Transverse colon (tissue), 4 donors: ENCODE results near the gene NUP50. TPM values are rescaled to one million over a fixed set of nuclear protein-coding genes. Genes with fewer than 3 reads are reported as not detected.

Experiments used
- DNase-seq: peaks from one replicate; pipeline ENCODE4 v3.0.0-alpha.2; 2019
- H3K27ac ChIP-seq, 4 donors: fragments of 200-600 bp; sonication (generic); 2 replicates each; pipeline ENCODE4 v1.5.1; 2016 to 2018; ENCODE audit warnings: inconsistent platforms in 4 of 4
- H3K27me3 ChIP-seq: fragments of 200-600 bp; sonication (generic); 2 replicates; pipeline ENCODE4 v1.5.1; 2017; ENCODE audit warnings: inconsistent platforms
- H3K36me3 ChIP-seq, 4 donors: fragments of 200-600 bp; sonication (generic); 2 replicates each; pipeline ENCODE4 v1.5.1; 2017 to 2019; ENCODE audit warnings: inconsistent platforms in 4 of 4
- H3K4me1 ChIP-seq, 4 donors: fragments of 200-600 bp; sonication (generic); 2 replicates each; pipeline ENCODE4 v1.5.1; 2017 to 2020; ENCODE audit warnings: inconsistent platforms in 4 of 4
- H3K4me3 ChIP-seq, 4 donors: fragments of 200-600 bp; sonication (generic); 1 replicate in 1 of 4; 2 replicates in 3 of 4; pipeline versions ENCODE4 v1.5.1 to v1.6.1; 2017 to 2019; ENCODE audit warnings: inconsistent platforms in 4 of 4
- H3K9me3 ChIP-seq, 2 donors: fragments of 200-600 bp; sonication (generic); 2 replicates each; pipeline ENCODE4 v1.5.1; 2017 to 2019; ENCODE audit warnings: inconsistent platforms in 2 of 2
- CTCF ChIP-seq, 5 experiments: fragments of 200-600 bp in 3 of 5; fragments of 450-650 bp in 2 of 5; sonication (generic) in 3 of 5; IDR thresholded peaks; 1 replicate in 2 of 5; 2 replicates in 3 of 5; pipeline ENCODE4 v1.5.1; 2016 to 2017; ENCODE audit warnings: antibody characterized with exemption in 5 of 5, inconsistent platforms in 3 of 5, mild to moderate bottlenecking in 2 of 5, moderate library complexity in 1 of 5
- EP300 ChIP-seq: sonication (generic); formaldehyde crosslinking; IDR thresholded peaks from one replicate; pipeline ENCODE4 v1.6.1; 2017; ENCODE audit warnings: antibody characterized with exemption, low read depth
- POLR2A ChIP-seq: fragments of 450-650 bp; IDR thresholded peaks from one replicate; pipeline ENCODE4 v1.6.1; 2016; ENCODE audit warnings: antibody characterized with exemption, mild to moderate bottlenecking, moderate library complexity
- POLR2AphosphoS5 ChIP-seq, 3 donors: sonication (generic); formaldehyde crosslinking; IDR thresholded peaks; one replicate each; pipeline ENCODE4 v1.6.1; 2016; ENCODE audit warnings: antibody characterized with exemption in 3 of 3
- WGBS, 2 donors: methylation state at CpG; one replicate each; pipeline ENCODE4 v1.1.5; 2018; ENCODE audit warnings: low coverage in 1 of 2; 5-methylcytosine and 5-hydroxymethylcytosine counted together
- in situ Hi-C, 4 donors: fragments of 200-750 bp; cut with MboI; loops; one replicate each; pipeline versions ENCODE4 v1.15.0 to v1.15.1; 2017; ENCODE audit warnings: low sequenced_read_pairs in 3 of 4, low pct_ligation_motif_present in 1 of 4, low pct_unique_long_range_greater_than_20kb in 1 of 4
- intact Hi-C: fragments of 100-400 bp; cut with DNase I; formaldehyde crosslinking; loops from one replicate; pipeline ENCODE4 v1.15.1; 2023; ENCODE audit warnings: low total_unique reads
- total RNA-seq, 4 donors: library from RNA; depleted of rRNA; stranded (reverse); fragments of >200 nt; gene quantifications; one replicate each; pipeline ENCODE4 v1.1.0, GENCODE V29; 2016

Gene NUP50
- total RNA-seq, 4 donors from 2014 or later: 47.0 to 152 (median 73.5) TPM

- H3K4me3 ChIP-seq: no peak overlapping the region
- TF ChIP-seq POLR2AphosphoS5 (IDR thresholded peaks at IDR 0.05) (no peak), EP300 (no peak), POLR2A (no peak), CTCF (IDR thresholded peaks at IDR 0.05) (no peak)
- intact Hi-C loops: no loop called here
- 92 to 95% methylated on average over 4 to 7 of the region's 7 CpGs for WGBS, 2 donors
- no peaks in the 10 kb centered on the region for H3K4me1 ChIP-seq
- H3K27ac ChIP-seq: no peak overlapping the region
- DNase-seq: no peak
- H3K9me3 ChIP-seq: no peaks in the 10 kb centered on the region
- in situ Hi-C loops: no loop called here
- H3K36me3 ChIP-seq: no peaks in the 10 kb centered on the region
- no peaks in the 10 kb centered on the region for H3K27me3 ChIP-seq
Measured at GRCh38 chr22:45195616-45196015, 31.9 kb downstream of the NUP50 start.

- in situ Hi-C loops: no loop called here
- Histone ChIP-seq H3K36me3 (no peaks in the 10 kb centered on the region), H3K4me3 (no peak overlapping the region)
Measured at GRCh38 chr22:45196308-45196707, 32.6 kb downstream of the NUP50 start.

DNA sequence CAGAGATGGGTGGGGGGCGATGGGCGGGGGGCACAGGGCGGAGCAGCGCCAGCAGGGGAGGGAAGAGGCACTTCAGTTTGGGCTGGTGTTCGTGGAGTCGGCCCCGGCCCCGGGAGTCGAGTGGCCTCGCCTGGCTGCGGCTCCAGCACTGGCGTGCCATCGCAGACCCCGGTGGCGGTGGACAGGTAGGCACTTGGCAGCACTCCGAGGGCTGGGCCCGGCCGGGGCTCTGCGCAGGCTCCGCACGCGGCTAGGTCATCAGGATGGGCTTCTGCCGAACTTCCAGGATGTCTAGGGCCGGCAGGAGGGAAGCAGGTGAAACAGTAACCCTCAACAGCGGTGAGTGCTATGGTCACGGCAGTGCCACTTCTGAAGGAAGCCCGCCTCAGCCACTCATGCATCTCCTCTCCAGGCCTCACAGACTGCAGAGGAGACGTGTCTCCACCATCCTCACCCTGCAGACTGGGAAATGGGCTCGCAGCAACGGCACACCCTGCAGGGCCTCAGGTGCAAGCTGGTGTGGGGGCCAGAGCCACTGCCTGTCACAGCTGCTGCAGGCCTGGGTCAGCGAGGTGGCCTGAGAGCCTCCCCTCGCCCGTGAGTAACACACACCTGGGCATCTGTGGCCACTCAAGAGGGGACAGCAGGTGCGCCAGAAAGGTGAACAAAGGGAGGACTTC is 33.3 kb downstream of the NUP50 start:
- in situ Hi-C loops: no loop called here

More at GRCh38 chr22:45196308-45196707, 32.6 kb downstream of the NUP50 start:
- intact Hi-C loops: no loop called here
- H3K27me3 ChIP-seq: no peaks in the 10 kb centered on the region
- no peaks in the 10 kb centered on the region for H3K9me3 ChIP-seq
- DNase-seq: no peak
- H3K4me1 ChIP-seq: peaks cover 0 to 3% (median under 1%) of the 10 kb centered on the region in 4 donors
- WGBS, 2 donors: 95% methylated on average over 16 of the region's 16 CpGs; no CpG with 5 or more reads in 1 of the 2 donors
- H3K27ac ChIP-seq: no peak overlapping the region
- no peak for TF ChIP-seq EP300
- no peak for TF ChIP-seq POLR2A
- no peak for TF ChIP-seq CTCF (IDR thresholded peaks at IDR 0.05)
- no peak for TF ChIP-seq POLR2AphosphoS5 (IDR thresholded peaks at IDR 0.05)

More for the DNA sequence above, 33.3 kb downstream of the NUP50 start:
- peaks cover 0 to 10% (median 6%) of the 10 kb centered on the region in 4 donors for H3K4me1 ChIP-seq
- intact Hi-C loops: no loop called here
- DNase-seq: no peak
- H3K4me3 ChIP-seq: no peak overlapping the region
- no peaks in the 10 kb centered on the region for H3K9me3 ChIP-seq
- WGBS, 2 donors: 90 to 96% methylated on average over 4 to 30 of the region's 34 CpGs
- TF ChIP-seq EP300 (no peak), CTCF (IDR thresholded peaks at IDR 0.05) (no peak), POLR2AphosphoS5 (IDR thresholded peaks at IDR 0.05) (no peak), POLR2A (no peak)
- no peaks in the 10 kb centered on the region for H3K27me3 ChIP-seq
- no peak overlapping the region for H3K27ac ChIP-seq
- no peaks in the 10 kb centered on the region for H3K36me3 ChIP-seq
